ENCODE results near the gene SMURF2.
"Not testable (repeated sequence)": the region's sequence is repeated elsewhere in the genome, so short reads cannot be mapped to it uniquely, and the experiment has no call there.

Gene SMURF2

DNA sequence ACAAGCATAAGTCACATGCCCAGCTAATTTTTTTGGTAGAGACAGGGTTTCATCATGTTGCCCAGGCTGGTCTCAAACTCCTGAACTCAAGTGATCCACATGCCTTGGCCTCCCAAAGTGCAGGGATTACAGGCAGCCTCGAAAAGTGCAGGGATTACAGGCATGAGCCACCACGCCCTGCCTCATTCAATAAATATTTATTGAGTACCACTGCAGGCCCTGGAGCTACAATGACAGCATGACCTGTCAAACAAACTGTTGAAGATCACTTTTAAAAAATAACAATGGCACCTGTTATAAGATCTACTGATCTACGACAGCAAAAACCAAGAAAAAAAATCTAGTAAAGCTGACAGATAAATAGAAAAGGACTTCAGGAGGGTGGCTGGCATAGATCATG is 79.1 kb downstream of the SMURF2 start:
- no peak for DNase-seq

DNA sequence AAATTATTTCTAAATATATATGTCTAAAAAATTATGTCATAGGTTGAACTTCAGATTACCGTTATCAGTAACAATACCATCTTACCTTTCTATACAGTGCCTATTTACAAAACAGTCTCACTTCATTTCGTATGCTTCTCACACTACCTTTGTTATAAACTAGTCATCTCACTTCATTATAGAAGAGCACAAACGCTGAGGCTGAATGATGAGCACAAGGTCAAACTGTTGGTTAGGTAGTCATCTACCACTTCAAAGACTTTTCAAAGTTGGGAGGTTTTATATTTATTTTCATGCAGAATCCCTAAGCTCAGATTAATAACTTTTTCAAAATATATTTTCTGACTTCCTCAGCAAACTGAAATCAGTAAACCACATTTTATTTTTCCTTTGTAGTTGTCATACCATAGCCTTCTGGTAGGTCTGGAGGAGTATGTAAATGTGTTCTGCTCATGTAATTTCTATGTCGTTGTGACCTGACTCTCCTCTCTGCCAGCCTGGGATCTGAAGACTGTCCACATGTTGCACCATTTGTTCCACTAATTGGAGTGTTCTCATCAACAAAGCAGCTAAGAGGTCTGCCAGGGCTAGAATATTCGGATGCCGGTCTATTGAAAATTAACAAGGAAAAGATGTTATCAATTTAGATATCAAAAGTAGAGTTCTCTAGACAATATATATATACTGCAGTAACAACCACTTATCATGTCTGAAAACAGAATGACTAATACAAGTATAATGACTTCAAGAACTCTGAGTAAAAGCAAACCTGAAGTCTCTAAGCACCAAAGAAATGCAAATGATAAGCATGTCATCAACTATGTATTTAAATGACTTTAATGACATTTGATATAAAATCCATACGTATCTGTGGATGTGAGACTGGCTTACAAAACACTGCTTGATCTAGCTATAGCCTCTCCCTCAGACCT is 81.5 kb downstream of the SMURF2 start:
- no peak for DNase-seq

DNA sequence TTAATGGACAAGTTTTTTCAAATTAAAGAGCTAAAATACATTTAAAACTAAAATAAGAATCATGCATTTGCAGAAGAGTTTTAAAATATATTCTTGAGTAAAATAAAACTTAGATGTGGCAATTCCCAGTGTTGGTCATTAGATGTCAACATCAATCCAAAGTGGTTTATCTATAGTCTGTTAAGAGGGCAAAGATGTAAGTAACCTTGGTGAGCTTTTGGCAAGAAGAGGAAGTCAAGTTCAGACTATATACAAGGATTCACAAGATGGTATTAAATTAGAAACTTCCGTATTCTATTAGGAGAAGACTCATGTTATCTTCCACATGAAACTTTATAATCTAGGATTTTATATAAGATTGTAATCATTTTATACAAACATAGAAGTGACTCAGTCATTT is 82.2 kb downstream of the SMURF2 start:
- DNase-seq, result no peak

DNA sequence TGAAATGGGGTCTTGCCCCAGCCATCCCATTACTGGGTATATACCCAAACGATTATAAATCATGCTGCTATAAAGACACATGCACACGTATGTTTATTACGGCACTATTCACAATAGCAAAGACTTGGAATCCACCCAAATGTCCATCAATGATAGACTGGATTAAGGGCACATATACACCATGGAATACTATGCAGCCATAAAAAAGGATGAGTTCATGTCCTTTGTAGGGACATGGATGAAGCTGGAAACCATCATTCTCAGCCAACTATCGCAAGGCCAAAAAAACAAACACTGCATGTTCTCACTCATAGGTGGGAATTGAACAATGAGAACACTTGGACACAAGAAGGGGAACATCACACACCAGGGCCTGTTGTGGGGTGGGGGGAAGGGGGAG is 85.1 kb downstream of the SMURF2 start:
- not testable (repeated sequence) for DNase-seq

DNA sequence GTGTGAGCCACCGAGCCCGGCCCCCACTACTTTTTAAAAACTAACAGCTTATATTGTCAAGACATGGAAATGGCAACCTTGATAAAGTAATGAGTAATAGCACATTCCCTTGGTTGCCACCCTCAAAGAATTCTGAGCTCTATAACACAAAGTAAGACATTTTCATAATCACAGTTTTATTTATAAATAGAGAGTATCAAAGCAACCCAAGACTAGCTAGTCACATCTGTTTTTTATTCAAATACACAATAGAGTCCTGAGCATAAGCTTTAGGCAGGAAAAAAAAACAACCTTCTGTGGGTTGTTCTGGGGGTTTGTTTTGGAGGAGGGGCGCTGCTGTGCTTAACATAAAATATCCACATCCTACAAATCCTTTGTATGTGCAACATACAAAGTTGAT is 86.7 kb downstream of the SMURF2 start:
- no peak for DNase-seq

DNA sequence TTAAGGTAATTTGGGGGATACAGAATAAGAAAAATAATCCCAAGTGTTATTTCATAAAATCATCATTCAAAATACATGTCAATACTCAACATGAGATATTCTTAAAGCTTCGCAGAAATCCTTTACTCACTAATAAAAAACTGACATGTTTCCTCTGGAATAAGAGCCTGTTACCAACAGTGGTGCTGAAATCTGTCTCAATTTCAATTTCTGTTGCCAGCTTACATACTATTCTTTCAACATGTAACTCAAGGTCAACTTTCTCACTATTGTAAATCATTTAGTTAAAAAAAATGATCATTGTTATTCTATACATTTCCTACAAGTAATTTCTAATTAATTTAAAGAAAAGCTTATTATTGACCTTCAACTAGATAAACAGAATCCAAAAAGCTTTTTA is 87.5 kb downstream of the SMURF2 start:
- DNase-seq, result no peak

DNA sequence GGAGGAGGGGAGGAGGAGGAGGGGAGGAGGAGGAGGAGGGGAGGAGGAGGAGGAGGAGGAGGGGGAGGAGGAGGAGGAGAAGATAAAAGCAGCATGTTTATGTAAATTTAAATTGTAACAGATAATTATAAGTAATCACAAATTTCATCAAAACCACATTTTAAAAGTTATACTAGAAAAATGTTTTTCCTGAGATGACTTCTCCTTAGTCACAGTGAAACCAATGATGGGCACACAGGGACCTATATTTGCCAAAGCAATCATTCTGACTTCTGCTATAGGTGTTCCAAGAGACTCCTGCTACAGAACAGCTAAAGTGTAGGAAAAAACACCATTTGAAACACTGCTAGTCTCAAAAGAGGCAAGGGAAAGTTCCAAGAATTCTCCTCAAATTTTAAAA is 88.9 kb downstream of the SMURF2 start:
- DNase-seq, result no peak

DNA sequence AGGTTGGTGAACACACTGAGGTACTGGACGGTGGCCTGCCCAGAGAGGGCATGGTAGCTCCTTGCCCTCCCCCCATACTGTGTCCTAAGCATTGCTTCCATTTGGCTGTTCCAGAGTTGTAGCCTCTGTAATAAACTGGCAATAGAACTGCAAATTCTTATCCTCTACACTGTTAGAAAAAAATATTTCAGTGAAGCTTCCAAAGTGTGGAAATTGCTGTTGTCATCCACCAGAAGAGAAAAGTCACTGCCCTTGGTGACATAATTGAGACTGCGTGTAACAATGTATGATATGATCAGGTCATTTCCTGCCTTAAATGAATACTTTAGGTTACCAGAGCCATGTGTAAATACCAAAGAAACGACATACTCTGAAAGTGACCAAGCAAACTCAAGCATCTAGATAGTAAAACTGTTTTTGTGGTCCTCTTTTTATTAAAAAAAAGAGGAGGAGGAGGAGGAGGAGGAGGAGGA is 89.4 kb downstream of the SMURF2 start:
- no peak for DNase-seq

DNA sequence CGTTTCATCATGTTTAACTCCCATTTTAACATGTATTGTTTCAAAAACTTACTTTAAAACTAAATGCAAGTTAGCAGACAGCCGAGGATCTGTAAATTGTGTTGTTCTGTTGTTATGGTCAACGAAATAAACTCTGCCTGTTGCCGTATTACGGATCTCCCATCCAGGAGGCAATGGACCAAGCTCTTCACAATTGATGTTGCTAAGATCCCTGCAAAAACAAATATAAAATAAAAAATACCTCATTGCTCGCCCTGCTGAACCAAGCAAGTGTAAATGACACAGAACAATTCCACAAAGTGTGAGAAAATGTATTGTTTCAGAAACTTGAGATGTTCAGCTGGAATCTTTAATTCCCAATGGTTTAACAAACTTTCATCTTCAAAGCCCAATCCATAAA is 90.4 kb downstream of the SMURF2 start:
- no peak for DNase-seq

DNA sequence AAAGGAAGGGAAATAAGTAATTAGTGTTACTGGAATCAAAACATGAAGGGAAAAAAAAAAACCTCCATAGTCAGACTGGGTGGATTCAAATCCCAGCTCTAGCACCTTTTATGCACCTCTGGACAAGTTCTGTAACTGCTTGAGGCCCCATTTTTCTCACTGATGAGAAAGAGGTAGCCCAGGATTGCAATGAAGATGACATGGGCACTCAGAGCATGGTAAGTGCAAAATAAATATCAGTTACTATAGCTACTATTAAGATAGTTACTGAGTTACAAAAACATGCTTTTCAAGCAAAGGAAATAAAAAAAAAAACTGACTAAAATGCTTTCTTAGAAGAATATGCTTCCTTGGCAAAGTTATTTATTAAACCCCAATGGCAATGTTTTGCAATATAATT is 96.5 kb downstream of the SMURF2 start:
- DNase-seq, result no peak

DNA sequence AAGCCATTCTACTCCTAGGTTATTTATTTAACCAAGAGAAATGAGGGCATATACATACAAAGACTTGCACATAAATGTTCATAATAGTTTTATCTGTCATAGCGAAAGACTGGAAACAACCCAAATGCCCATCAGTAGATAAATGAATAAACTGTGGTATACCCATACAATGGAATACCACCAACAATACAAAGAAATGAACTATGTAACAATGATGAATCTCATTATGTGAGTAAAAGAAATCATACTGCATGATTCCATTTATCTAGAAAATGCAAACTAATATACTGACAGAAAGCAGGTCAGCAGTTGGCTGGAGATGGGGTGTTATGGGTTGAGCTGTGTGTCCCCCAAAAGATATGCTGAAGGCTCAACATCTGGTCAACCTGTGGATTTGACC is 98.0 kb downstream of the SMURF2 start:
- no peak for DNase-seq

DNA sequence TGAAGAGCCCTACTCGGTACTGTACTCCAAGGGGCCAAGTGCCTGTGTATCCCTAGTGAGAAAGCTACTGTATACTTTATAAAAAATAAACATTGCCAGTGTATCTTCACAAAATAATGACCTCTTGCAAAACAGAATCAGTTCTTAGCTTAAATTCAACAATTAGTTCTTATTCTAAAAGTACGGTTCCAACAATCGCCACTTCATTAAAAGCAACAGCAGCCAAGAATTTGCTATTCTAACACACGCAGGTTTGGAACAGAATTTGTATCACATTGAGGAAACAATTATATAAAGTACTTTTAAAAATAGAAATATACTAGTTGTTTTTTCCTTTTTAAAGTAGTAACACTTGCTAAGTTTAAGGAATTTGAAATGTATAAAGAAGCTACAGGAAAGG is 106.8 kb downstream of the SMURF2 start:
- DNase-seq, result no peak

DNA sequence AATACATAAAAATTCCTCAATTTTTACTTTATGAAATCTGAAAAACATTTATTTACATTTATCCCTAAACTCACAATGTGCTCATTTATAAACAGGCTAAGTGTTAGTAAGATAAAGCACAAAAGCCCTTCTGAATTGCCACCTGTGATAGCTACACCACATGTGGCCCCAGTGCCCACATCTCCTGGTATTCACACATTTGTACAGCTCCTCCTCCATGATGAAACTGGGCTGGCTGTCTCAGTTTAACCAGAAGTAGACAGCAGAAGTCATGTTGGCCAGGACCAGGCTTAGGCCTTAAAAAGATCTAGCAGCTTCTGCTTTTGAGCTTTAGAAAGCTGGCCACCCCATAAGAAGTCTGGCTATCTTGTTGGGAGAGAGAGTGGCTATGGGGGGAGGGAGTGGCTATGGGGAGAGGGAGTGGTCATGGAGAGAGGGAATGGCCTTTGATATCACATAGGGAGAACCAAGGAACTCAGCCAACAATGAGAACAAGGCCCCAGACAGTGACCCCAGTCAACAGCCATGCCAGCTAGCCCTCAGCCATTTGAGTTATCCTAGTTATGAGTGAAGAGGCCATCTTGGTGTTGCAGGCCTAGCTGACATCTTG is 108.0 kb downstream of the SMURF2 start:
- DNase-seq, result no peak

DNA sequence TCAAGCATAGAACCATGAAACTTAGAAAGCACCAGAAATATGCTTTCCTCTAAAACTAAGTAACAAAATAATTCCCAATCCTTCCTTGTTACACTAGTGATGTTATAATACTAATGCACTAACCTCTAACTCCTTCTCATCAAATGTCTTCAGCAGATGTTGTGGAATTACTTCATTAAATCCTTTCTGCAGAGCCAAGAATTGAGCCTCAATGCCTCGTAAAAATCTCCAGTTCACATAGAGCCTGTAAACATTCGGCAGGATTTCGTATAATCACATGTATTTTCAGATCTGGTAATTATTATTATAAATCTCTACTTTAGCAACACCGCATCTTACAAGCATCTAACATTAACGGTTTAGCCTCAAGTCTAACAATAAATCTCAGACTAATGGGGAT is 110.6 kb downstream of the SMURF2 start:
- no peak for DNase-seq

DNA sequence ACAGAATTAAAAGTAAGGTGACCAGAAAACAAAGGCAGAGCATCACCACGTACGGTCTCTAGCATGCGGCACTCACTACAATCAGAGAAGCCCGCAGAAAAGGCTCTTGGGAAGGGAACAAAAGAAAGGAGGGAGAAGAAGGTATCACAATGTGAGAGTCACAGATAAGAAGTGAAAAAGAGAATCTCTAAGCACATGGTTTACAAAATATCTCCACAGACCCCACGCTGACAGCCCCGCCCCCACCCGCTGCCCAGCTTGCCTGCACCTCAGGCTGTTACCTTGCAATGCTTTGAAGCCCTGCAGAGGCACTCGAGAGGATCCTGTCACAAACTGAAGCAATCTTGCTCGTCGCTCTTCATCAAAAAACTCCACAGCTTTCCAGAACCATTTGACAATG is 114.8 kb downstream of the SMURF2 start:
- DNase-seq, result peak in 1 of 2 experiments; percentile 32

DNA sequence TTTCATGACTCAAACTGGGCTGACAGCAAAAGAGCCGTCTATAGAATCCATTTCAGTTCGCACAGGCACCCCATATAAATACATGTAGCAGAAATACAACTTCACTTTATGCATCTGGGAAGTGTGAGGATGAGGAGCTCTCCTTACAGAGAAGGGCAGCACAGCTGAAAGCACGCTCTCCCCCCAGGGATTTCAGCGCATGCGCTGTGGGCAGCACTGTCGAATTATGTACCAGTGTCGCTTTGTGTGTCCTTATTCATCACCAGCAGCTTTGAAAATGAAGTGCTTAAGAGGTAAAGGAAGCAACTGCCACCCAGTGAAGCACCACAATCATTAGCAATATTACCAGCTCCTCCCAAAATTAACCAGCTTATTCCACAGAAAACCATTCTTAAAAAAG is 115.4 kb downstream of the SMURF2 start:
- DNase-seq, result peak; percentile 66 to 90

DNA sequence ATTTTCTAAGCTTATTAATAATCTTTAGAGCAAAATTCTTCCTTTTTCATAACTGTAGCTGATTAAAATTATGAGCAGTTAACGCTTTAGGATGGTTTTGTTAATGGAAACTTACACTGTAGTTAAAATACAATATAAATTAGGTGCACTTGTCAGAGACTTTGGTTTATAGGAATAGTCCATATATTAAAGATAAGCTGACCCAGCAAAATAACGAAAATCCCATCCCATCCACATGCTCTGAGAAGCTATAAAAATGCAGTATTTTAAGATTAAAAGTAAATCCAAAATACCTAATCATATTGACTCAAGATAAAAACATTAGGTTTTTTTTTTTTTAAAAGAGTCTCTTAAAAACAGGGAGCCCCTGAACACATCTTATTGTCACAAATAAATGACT is 117.4 kb downstream of the SMURF2 start:
- DNase-seq, result no peak

DNA sequence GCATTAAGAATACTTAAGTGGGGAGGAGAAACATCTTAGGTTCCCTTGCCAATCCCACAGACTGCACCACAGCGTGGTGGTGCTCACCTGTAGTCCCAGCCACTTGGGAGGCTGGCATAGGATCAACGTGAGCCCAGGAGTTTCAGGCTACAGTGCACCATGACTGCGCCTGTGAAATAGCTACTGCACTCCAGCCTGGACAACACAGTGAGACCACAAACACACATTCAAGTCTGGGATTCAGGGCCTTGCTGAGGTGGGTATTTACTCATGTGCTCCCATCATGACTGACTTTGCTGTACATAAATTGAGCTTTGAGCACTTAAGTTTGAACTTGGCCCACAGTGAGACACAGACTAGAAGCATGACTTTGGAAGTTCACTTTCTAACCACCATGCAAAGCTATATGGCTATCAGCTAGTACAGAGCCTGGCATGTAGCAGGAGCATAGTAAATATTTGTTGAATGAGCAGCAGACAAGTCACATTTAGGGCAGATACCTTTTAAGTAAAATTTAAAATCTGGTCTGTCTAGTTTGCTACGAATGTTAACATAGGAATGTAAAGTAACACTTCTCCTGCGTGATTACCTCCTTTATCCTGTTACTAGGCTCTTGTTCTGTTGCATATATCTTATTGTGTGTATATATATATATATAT is 121.9 kb downstream of the SMURF2 start:
- DNase-seq, result no peak

DNA sequence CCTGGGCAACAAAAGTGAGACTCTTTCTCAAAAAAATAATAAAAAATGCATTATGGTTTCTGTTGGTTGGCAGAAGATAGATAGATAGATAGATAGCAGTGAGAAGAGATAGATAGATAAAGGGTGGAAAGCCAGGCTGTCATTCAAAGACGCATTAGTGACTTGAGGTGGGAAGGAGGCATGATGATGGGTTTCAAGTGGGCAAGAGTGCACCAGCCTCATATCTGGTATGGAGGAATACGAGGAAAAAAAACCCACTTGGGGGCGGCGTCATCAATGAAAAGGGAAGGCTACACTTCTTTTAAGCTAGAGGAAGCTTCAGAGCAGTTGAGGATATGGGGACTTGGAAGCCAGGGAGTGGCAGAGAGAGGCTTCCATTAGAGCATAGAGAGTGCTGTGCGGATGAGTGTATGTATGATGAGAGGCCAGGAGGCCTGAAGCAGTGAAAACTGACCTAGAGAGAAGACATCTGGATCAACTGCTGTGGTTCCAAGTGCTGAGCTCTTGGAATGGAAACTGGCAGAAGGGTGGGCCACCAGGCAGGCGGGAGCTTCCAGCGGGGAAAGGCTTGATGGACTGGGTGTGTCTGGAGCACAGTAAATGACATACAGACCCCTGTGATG is 123.5 kb downstream of the SMURF2 start:
- DNase-seq, result no peak

DNA sequence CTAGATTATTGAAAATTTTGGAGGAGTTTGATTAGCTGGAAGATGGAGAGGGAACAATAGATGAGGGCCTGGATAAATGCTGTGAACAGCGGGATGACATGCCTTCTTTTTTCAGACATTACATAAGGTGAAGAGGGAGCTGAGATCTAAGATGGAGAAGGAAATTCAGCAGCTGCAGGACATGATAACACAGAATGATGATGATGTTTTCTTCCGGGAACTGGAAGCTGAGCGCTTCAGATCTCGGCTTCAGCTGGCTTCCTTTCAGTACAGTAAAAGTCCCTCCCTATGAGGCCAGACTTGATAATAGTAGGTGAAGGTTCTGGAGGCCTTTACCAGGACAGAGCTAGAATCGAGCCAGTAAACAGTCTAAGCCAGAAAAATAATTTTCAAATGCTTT is 124.6 kb downstream of the SMURF2 start:
- no peak for DNase-seq

DNA sequence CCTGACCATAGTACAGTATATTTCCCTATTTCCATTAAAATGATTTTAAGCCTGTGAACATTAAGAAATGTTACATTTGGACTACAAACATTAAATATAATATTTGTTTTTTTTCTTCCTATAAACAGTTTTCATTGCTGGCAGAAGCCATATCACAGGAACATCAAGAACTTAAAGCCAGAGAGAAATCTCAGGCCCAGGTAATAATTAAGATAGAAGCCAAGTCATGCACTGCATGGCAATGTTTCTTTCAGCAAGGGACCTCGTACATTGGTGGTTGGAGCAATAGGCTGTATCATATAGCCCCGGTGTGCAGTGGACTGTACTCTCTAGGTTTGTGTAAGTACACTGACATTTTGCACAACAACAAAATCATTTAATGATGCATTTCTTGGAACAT is 125.2 kb downstream of the SMURF2 start:
- DNase-seq, result no peak

DNA sequence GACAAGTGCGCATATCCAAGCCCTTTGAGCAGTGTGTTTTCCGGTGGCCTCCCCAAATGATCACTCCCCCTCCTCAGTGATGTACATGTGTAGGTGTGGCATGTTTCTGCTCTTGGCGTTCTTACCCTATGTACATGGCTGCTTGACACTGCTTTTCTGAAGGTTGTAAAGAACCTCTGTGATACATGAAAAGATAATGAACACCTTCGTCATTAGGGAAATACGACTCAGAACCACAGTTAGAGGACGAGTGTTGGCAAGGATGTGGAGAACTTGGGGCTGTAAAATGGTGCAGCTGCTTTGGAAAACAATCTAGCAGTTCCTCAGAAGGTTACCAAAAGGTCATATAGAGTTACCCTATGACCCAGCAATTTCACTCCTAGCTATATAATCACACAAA is 126.8 kb downstream of the SMURF2 start:
- no peak for DNase-seq

DNA sequence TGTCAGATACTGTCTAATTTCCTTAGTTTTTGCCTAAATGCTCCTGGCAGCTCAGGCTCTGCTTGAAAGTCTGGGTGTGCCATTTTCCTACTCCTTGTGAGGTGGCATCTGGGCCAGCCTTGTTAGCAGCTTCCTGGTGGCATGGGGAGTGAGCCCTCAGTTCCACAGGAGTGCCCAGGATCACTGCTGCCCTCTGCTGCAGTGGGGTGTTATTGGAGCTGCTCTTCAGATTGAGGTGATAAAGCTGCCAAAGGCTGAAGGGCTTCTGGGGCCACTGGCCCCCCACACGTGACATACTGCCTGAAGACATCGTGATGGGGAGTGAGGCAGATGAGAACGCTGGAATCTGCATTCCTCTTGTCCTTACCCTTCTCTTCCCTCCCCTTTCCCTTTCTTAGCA is 127.9 kb downstream of the SMURF2 start:
- no peak for DNase-seq
